ENCODE data around the gene NPLOC4.

- TF ChIP-seq CTCF (IDR thresholded peaks at IDR 0.05) (no peak), POLR2A (IDR thresholded peaks at IDR 0.05) (no peak)
Observed at GRCh38 chr17:81518113-81518784, 118.7 kb downstream of the NPLOC4 start.

Measured in uterus (tissue), 2 donors.